WI38 (cell line): ENCODE data around the gene RASSF4.

Experiments used
- H3K4me3 ChIP-seq: 2 replicates; pipeline ENCODE4 v1.5.1; 2011; ENCODE audit warnings: low read depth, mild to moderate bottlenecking, control low read depth, low read length
- TF ChIP-seq, protein P1 (sequence below): IDR thresholded peaks from 2 replicates; pipeline ENCODE4 v1.5.1; 2012; ENCODE audit warnings: low read depth, mild to moderate bottlenecking, control low read depth, low read length

The RASSF4 gene

DNA sequence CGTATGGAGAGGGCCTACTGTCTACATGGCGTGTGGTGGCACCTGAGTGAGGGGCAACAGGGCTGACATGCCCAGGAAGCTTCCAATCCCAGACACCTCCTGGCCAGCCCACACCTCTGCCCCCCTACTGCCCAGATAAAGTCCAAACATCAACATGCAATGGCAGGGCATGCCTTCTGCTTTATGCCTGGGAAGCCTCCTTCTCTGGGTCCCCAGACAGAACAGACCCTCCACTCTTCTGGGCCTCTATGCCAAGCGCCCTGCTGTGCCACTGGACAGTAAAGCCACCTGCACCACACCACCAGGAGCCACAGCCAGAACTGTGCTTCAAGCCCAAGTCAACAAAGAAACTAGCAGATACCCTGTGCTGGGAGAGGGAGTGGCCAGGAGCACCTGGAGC lies 36.0 kb upstream of the RASSF4 start:
- TF ChIP-seq, protein P1, sequence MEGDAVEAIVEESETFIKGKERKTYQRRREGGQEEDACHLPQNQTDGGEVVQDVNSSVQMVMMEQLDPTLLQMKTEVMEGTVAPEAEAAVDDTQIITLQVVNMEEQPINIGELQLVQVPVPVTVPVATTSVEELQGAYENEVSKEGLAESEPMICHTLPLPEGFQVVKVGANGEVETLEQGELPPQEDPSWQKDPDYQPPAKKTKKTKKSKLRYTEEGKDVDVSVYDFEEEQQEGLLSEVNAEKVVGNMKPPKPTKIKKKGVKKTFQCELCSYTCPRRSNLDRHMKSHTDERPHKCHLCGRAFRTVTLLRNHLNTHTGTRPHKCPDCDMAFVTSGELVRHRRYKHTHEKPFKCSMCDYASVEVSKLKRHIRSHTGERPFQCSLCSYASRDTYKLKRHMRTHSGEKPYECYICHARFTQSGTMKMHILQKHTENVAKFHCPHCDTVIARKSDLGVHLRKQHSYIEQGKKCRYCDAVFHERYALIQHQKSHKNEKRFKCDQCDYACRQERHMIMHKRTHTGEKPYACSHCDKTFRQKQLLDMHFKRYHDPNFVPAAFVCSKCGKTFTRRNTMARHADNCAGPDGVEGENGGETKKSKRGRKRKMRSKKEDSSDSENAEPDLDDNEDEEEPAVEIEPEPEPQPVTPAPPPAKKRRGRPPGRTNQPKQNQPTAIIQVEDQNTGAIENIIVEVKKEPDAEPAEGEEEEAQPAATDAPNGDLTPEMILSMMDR = no peak
- H3K4me3 ChIP-seq = no peak overlapping the region

DNA sequence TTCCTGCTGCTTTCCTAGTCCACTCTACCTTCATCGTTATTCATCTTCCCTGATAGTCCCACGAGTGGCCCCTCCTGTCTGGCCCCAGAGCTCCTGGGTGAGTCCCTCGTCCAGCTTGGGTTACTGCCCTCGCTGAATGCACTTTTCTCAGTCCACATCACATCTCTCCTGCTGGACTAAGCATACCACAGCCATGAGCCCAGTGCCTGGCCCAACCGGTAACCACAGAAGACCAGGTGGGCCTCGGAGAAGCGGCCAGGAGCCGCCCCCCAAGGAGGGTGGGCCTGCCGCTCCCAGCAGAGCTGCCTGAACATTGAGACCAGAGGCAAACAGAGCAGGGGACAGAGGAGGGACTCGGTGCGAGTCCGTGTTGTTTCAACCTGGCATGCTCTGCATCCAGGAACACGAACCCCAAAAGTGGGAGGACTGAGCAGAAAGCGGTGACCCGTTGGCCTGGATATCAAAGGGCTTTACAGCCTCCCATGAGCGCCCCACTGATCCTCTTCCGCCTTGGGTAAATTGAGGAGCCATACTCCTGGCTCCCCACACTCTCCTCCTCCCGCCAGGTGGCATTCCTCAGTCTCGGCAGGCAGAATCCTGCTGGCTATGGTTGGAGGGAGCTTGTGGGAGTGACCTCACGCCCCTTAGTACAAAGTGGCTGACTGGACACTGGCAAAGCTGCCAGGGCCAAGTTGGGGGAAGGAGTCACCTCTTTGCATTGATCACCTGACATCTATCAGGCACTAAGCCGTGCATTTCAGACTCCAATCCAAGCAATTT lies 35.2 kb upstream of the RASSF4 start:
- TF ChIP-seq, protein P1 = no peak
- no peak overlapping the region for H3K4me3 ChIP-seq

DNA sequence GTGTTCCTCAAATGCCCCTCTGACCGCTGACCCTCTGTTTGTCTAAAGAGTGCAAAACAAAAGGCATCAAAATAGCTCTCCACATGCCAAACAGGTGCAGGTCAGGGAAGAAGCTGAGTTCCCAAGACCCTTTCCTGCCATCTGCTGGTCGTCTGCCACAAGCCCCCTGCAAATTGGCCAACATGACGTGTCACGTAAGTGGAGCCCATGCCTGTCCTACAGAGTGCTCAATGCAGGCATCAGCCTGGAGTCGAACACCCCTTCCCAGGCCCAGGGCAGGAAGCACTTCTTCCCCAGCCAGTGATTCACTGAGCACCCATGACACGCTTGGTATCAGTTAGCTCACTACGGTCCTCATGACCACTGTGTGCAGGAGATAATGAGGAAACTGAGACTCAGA lies 34.4 kb upstream of the RASSF4 start:
- TF ChIP-seq, protein P1 = no peak
- no peak overlapping the region for H3K4me3 ChIP-seq

DNA sequence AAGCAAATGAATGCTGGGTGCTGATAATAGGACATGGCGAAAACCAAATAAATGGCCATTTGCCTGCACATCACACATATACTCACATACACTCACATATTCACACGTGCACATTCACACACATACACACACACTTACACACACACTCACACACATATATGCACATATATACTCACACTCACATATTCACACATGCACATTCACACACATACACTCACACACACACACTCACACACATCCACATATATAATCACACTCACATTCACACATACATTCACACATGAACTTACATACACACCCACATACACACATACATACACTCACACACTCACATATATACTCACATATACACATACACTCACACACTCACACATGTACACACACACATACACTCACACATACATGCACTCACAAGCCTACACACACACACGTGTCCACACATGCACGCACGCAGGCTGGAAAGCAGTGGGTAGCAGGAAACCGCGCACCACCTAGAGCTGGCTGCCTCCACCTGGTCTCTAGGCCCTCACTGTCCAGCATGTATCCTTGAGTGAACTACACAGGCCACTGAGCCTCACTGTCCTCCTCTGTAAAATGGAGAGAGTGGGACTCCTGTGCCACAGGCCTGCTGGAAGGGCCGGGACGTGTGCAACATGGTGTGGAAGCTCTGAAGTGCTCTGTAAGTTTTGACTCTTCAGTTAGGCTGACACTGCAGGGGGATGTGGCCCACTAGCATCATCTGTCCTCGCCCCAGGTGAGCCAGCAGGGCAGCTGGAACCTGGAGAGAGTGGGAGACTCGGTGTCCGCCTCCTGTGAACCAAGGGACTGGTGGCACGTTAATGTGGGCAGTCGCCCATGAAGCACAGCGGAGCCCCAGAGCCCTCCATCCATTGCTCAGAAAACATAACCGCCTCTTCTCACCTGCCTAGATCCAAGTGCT lies 33.5 kb upstream of the RASSF4 start:
- TF ChIP-seq, protein P1 = no peak
- H3K4me3 ChIP-seq = no peak overlapping the region

DNA sequence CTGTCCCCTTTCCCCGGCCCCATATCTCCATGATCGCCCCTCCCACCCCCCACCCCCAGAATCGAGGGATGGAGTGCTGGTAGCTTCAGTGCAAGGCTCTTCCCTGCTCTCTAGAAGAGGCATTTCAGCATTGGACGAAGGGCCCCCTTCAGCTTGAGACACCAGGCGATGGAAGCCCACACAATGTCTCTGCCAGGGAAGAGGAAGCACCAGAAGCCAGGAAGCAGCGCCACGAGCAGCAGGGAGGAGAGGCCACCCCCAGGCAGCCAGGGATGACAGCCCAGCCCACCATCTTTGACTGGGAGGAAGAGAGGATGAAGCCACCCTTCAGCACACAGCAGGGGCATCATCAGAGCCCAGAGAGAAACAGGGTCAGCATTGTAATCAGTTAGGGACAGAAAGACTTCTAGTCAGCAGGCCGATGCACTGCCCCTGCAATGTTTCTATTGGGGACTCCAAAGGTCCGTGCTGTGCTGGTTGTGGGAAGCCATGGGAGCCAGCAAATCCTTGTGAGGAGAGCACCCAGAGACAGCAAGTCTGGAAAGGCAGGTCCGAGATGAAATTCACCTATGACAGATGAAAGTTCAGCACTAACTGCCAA lies 32.8 kb upstream of the RASSF4 start:
- H3K4me3 ChIP-seq = no peak overlapping the region
- TF ChIP-seq, protein P1 = no peak

DNA sequence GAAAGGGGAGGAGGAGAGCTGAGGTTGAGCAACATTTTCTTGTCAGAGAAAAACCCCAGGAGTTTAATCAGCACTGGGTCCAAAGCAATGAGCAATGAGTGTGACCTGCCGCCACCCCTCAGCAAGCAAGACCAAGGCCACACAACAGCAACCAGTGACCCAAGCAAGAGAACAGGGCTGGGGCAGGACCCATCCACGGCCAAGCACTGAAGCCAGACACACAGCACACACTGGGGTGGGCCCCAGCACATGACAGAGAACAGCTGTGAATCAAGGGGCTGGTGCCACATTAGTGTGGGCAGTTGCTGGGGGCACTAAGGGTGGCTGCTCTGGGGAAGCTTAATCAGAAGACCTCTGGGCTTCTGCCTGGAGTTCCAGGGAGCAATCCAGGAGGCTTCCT lies 32.2 kb upstream of the RASSF4 start:
- H3K4me3 ChIP-seq = no peak overlapping the region
- TF ChIP-seq, protein P1 = no peak
